GM12872 (cell line): ENCODE measurements around the gene TRIP13.

Source experiments
- TF ChIP-seq, protein P1 (sequence below): IDR thresholded peaks from 3 replicates; pipeline ENCODE4 v1.5.1; 2011; ENCODE audit warnings: low read depth, mild to moderate bottlenecking, low read length, moderate library complexity; ENCODE audit not compliant: insufficient read depth

The TRIP13 gene

DNA sequence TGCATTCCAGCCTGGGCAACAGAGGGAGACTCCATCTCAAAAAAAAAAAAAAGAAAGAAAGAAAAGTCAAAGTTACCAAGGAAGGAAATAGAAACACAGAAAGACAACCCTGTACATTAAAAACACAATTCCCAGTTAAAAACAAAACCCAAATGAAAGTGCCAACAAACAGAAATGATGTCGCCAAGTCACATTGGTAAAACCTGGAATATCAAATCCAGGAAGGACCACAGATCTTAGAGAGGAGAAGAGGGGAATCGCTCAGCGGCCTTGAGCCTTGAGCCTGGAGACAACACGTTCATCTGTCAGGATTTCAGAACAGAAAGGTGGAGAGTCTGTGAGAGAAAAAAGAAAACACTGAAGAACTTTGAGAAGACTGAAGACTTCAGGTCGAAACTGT is 40.7 kb upstream of the TRIP13 start:
- TF ChIP-seq, protein P1, sequence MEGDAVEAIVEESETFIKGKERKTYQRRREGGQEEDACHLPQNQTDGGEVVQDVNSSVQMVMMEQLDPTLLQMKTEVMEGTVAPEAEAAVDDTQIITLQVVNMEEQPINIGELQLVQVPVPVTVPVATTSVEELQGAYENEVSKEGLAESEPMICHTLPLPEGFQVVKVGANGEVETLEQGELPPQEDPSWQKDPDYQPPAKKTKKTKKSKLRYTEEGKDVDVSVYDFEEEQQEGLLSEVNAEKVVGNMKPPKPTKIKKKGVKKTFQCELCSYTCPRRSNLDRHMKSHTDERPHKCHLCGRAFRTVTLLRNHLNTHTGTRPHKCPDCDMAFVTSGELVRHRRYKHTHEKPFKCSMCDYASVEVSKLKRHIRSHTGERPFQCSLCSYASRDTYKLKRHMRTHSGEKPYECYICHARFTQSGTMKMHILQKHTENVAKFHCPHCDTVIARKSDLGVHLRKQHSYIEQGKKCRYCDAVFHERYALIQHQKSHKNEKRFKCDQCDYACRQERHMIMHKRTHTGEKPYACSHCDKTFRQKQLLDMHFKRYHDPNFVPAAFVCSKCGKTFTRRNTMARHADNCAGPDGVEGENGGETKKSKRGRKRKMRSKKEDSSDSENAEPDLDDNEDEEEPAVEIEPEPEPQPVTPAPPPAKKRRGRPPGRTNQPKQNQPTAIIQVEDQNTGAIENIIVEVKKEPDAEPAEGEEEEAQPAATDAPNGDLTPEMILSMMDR, result no peak

DNA sequence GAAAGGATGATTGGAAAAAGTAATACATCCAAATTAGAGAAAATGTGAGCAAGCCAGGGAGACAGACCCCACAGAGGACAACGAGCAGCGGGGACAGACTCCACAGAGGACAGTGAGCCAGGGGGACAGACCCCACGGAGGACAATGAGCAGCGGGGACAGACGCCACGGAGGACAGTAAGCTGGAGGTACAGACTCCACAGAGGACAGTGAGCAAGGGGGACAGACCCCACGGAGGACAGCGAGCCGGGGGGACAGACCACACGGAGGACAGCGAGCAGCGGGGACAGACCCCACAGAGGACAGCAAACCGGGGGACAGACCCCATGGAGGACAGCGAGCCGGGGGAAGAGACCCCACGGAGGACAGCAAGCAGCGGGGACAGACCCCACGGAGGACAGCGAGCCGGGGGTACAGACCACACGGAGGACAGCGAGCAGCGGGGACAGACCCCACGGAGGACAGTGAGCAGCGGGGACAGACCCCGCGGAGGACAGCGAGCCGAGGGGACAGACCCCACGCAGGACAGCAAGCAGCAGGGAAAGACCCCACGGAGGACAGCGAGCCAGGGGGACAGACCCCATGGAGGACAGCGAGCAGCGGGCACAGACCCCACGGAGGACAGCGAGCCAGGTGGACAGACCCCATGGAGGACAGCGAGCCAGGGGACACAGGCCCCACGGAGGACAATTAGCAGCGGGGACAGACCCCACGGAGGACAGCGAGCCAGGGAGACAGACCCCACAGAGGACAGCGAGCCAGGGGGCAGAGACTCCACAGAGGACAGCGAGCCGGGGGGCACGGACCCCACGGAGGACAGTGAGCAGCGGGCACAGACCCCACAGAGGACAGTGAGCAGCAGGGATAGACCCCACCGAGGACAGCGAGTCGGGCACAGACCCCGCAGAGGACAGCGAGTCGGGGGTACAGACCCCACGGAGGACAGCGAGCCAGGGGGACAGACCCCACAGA is 40.0 kb upstream of the TRIP13 start:
- TF ChIP-seq, protein P1, result no peak

DNA sequence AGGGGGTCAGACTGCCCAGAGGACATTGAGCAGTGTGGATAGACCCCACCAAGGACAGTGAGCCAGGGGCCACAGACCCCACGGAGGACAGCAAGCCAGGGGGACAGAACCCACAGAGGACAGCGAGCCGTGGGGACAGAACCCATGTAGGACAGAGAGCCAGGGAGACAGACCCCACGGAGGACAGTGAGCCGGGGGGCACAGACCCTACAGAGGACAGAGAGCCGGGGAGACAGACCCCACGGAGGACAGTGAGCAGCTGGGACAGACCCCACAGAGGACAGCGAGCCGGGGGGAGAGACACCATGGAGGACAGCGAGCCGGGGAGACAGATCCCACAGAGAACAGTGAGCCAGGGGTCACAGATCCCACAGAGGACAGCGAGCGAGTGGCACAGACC is 38.5 kb upstream of the TRIP13 start:
- TF ChIP-seq, protein P1, result no peak

DNA sequence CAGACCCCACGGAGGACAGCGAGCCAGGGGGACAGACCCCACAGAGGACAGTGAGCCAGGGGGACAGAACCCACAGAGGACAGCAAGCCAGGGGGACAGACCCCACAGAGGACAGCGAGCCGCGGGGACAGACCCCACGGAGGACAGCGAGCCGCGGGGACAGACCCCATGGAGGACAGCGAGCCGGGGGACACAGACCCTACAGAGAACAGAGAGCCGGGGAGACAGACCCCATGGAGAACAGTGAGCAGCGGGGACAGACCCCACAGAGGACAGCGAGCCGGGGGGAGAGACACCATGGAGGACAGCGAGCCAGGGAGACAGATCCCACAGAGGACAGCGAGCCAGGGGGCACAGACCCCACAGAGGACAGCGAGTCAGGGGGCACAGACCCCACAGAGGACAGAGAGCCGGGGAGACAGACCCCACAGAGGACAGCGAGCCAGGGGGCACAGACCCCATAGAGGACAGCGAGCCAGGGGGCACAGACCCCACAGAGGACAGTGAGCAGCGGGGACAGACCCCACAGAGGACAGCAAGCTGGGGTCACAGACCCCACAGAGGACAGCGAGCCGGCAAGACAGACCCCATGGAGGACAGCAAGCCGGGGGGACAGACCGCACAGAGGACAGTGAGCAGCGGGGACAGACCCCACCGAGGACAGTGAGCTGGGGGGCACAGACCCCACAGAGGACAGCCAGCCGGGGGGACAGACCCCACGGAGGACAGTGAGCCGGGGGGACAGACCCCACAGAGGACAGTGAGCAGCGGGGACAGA is 37.5 kb upstream of the TRIP13 start:
- TF ChIP-seq, protein P1, result no peak

DNA sequence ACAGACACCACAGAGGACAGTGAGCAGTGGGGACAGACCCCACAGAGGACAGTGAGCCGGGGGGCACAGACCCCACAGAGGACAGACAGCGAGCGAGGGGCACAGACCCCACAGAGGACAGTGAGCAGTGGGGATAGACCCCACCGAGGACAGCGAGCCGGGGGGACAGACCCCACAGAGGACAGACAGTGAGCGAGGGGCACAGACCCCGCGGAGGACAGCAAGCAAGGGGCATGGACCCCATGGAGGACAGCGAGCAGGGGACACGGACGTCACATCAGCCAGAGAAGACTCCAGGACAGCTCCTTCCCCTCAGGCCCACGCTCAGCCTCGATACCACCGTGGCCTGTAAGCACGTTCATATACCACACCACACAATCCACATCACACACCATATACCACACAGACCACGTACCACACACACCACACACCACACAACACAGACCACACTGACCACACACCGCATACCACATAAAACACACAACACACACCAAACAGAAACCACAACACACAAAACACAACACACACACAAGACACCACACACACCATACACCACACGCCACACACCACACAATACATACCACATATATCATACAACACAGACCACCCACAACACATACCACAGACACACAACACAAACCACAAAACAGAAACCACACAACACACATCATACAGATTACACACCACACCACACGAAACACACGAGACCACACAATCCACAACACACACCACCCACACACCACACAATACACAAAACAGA is 36.7 kb upstream of the TRIP13 start:
- TF ChIP-seq, protein P1, result no peak

DNA sequence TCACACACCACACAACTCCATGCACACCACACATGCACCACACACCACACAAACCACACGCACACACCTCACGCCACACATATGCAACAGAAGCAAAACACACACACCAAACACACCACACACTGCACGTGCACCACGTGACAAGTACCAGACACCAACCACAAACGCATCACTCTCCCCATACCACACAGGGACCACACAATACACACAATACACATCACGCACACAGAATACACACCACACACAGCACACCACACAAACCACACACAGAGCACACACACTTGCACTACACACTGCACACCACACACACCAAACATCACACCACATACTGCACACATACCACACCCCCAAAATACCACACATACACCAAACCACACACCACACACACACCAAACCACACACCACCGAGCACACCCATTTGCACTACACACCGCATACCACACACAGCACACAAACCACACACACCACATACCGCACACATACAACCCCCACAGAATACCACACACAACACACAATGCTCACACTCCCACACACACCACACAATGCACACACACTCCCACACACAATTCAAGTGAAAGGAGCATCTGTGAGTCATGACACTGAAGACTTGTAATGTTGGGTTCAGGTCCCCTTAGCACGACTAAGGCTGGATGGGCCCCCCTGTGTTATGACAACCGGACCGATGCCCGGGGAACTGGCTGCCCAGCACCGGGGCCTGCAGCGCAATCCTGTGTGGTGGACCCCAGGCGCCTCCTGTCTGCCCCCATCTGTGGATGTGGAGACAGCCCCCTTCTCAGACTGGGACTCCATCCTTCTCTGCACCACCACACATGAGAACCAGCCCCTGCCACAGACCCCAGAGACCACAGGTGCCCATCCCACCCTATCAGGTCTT is 35.9 kb upstream of the TRIP13 start:
- TF ChIP-seq, protein P1, result no peak
